Common myeloid progenitor, CD34-positive (primary cell): Measurements from ENCODE around the gene IPO9.

Source experiments
- CTCF ChIA-PET: fragments of 350-600 bp; sonication (Branson Sonifier 250); formaldehyde crosslinking; loops from one replicate; lab custom pipeline; 2021; ENCODE audit warnings: antibody characterized with exemption; lab: Charles Lee
- POLR2A ChIA-PET: fragments of 350-600 bp; sonication (Branson Sonifier 250); formaldehyde crosslinking; loops from one replicate; lab custom pipeline; 2021; ENCODE audit warnings: antibody characterized with exemption; lab: Charles Lee
- DNase-seq, 3 donors: peaks; one replicate each; pipeline versions ENCODE4 v3.0.0 to v3.0.0-alpha.2; 2013
- H3K27ac ChIP-seq, 2 experiments: 1 replicate in 1 of 2; 2 replicates in 1 of 2; pipeline ENCODE4 v1.7.0; 2013; ENCODE audit warnings: inconsistent platforms in 2 of 2, low read length in 2 of 2, mild to moderate bottlenecking in 2 of 2, low read depth in 1 of 2, moderate library complexity in 1 of 2; ENCODE audit not compliant: severe bottlenecking in 2 of 2, insufficient read depth in 1 of 2, poor library complexity in 1 of 2
- H3K27me3 ChIP-seq, 5 experiments: replicated peaks in 2 of 5; 1 replicate in 3 of 5; 2 replicates in 2 of 5; pipeline versions ENCODE4 v1.6.1 to v1.7.0; 2013; ENCODE audit warnings: low read length in 4 of 5, mild to moderate bottlenecking in 2 of 5, moderate library complexity in 2 of 5, inconsistent platforms in 1 of 5; ENCODE audit not compliant: insufficient read depth in 5 of 5, control insufficient read depth in 4 of 5
- H3K36me3 ChIP-seq, 4 experiments: 1 replicate in 2 of 4; 2 replicates in 2 of 4; pipeline versions ENCODE4 v1.6.1 to v1.7.0; 2013; ENCODE audit warnings: low read length in 3 of 4, control low read depth in 1 of 4, mild to moderate bottlenecking in 1 of 4; ENCODE audit not compliant: control insufficient read depth in 4 of 4, insufficient read depth in 4 of 4
- H3K4me1 ChIP-seq, 4 experiments: 1 replicate in 3 of 4; 2 replicates in 1 of 4; pipeline versions ENCODE4 v1.6.1 to v1.7.1; 2013; ENCODE audit warnings: low read length in 3 of 4, mild to moderate bottlenecking in 3 of 4, control low read depth in 1 of 4, inconsistent platforms in 1 of 4, moderate library complexity in 1 of 4; ENCODE audit not compliant: control insufficient read depth in 4 of 4, insufficient read depth in 4 of 4; ENCODE audit errors: control extremely low read depth in 1 of 4
- H3K4me3 ChIP-seq, 7 experiments: 1 replicate in 4 of 7; 2 replicates in 3 of 7; pipeline versions ENCODE4 v1.5.1 to v1.7.0; 2013; ENCODE audit warnings: mild to moderate bottlenecking in 7 of 7, low read length in 6 of 7, moderate library complexity in 6 of 7, inconsistent platforms in 2 of 7, low read depth in 2 of 7, control low read depth in 1 of 7; ENCODE audit not compliant: insufficient read depth in 4 of 7, control insufficient read depth in 1 of 7; ENCODE audit errors: extremely low read depth in 1 of 7
- H3K9me3 ChIP-seq, 5 experiments: 1 replicate in 4 of 5; 2 replicates in 1 of 5; pipeline versions ENCODE4 v1.6.1 to v1.7.1; 2013; ENCODE audit warnings: low read length in 4 of 5, mild to moderate bottlenecking in 2 of 5, inconsistent platforms in 1 of 5, low read depth in 1 of 5, moderate library complexity in 1 of 5; ENCODE audit not compliant: control insufficient read depth in 4 of 5, insufficient read depth in 2 of 5; ENCODE audit errors: control extremely low read depth in 1 of 5
- WGBS: methylation state at CpG from one replicate; pipeline ENCODE4 v1.1.5; 2013; ENCODE audit not compliant: insufficient coverage; 5-methylcytosine and 5-hydroxymethylcytosine counted together

The IPO9 gene

DNA sequence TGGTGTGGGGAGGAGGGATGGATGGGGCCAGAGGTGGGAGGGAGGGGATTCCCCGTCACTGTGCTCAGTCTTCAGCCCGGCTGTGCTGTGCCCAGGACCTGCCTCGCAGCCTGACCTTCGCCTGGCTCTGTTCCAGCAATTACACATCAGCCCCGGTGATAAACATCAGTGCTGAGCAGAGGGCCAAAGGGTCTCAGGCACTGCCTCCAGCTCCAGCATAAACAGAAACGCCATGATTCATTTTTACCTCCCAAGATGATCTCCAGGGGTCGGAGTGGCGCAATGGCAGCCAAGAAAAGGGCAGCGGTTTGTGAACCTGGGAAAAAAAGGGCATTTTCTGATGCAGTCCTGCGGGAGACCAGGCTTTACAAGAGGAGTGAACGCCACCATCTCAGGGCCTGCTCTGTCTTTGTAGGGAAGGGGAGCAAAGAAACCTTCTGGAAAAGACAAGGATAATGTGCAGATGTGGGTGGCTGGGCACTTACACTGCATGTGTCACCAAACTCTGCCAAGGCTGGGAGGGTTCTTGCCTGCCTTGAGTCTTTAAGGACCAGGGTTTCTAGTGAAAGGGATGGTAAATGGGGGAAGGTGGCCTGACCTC, 87.8 kb downstream of the IPO9 start:
- POLR2A ChIA-PET, result no interaction called here
- Histone ChIP-seq H3K27ac (no peak overlapping the region), H3K9me3 (no peaks in the 10 kb centered on the region), H3K4me1 (no peaks in the 10 kb centered on the region), H3K36me3 (no peaks in the 10 kb centered on the region), H3K27me3 (no peaks in the 10 kb centered on the region), H3K4me3 (no peak overlapping the region)
- WGBS, result 62% methylated on average over 8 of the region's 11 CpGs
- peak; percentile 14 to 66 (median 63) for DNase-seq
- CTCF ChIA-PET, result interaction anchor here (2.1 kb wide), 1 partner anchor 21 kb away, joined by 7 read pairs; no protein-coding TSS in a partner anchor

GRCh38 chr1:201917362-201918033, 88.5 kb downstream of the IPO9 start:
- DNase-seq, result no peak
- Histone ChIP-seq H3K4me1 (no peaks in the 10 kb centered on the region), H3K4me3 (no peak overlapping the region), H3K36me3 (no peaks in the 10 kb centered on the region), H3K9me3 (no peaks in the 10 kb centered on the region), H3K27ac (no peak overlapping the region), H3K27me3 (no peaks in the 10 kb centered on the region)
- WGBS, result 99% methylated on average over 7 of the region's 7 CpGs
- POLR2A ChIA-PET, result no interaction called here
- CTCF ChIA-PET, result interaction anchor here (1.0 to 2.1 kb wide), 2 partner anchors 21 to 44 kb away, joined by 4 to 7 read pairs; no protein-coding TSS in a partner anchor

DNA sequence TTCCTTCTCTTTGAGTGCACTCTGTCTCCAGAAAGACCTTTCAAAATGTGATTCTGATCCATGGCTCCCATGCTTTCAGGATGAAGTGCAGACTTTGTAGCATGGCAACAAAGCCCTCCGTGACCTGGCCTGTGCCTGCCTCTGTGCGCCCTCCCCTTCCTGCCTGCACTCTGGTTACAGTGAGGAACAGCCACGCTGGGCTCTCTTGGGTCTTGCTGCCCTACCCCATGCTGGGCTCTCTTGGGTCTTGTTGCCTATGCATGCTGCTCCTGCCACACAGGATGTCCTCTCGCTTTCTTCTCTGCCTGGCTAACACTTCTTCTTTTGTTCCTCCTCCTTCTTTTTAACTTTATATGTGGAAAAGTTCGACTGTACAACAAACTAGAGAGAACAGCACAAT, 89.4 kb downstream of the IPO9 start:
- CTCF ChIA-PET, result interaction anchor here (1.6 kb wide), 1 partner anchor 22 kb away, joined by 4 read pairs; no protein-coding TSS in a partner anchor
- H3K27ac ChIP-seq, result no peak overlapping the region
- POLR2A ChIA-PET, result no interaction called here

DNA sequence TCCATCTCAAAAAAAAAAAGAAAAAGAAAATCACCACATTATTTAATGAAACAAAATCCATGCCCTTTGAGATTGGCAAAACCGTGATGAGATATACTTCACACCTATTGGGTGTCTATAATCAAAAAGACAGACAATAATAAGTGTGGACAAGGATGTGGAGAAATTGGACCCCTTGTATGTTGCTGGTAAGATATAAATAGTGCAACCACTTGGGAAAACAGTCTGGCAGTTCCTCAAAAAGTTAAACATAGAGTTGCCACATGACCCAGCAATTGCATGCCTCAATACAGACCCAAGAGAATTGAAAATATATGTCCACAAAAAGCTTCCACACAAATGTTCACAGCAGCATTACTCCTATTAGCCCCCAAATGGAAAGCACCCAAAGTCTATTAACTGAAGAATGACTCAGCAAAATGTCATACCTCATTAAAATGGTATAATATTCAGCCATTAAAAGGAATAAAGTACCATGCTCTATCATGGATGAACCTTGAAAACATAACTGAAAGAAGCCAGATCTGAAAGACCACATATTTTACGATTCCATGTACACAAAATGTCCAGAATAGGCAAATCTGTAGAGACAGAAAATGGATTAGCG, 93.1 kb downstream of the IPO9 start:
- Histone ChIP-seq H3K4me3 (no peak overlapping the region), H3K36me3 (no peaks in the 10 kb centered on the region), H3K4me1 (no peaks in the 10 kb centered on the region), H3K27me3 (no peaks in the 10 kb centered on the region), H3K9me3 (no peaks in the 10 kb centered on the region), H3K27ac (no peak overlapping the region)
- peak in 1 of 3 donors; percentile 7 for DNase-seq
- CTCF ChIA-PET, result interaction anchor here (0.5 kb wide), 1 partner anchor 40 kb away, joined by 3 read pairs; no protein-coding TSS in a partner anchor
- POLR2A ChIA-PET, result no interaction called here
- no CpG with 5 or more reads among the region's 3 CpGs for WGBS

More for the DNA sequence above, 89.4 kb downstream of the IPO9 start:
- WGBS, result 98% methylated on average over 4 of the region's 5 CpGs
- H3K9me3 ChIP-seq, result no peaks in the 10 kb centered on the region
- no peaks in the 10 kb centered on the region for H3K4me1 ChIP-seq
- no peaks in the 10 kb centered on the region for H3K36me3 ChIP-seq
- H3K27me3 ChIP-seq, result no peaks in the 10 kb centered on the region
- H3K4me3 ChIP-seq, result no peak overlapping the region
- no peak for DNase-seq

- Histone ChIP-seq H3K27me3 (peaks cover 0 to 11% (median 0%) of the 10 kb centered on the region in 5 experiments), H3K27ac (no peak overlapping the region), H3K4me1 (no peaks in the 10 kb centered on the region), H3K9me3 (no peaks in the 10 kb centered on the region), H3K4me3 (no peak overlapping the region), H3K36me3 (no peaks in the 10 kb centered on the region)
- ChIA-PET POLR2A (interaction anchor here (0.6 kb wide), 1 partner anchor 1219 kb away, joined by 5 read pairs; no protein-coding TSS in a partner anchor), CTCF (interaction anchor here (0.7 to 1.6 kb wide), 2 partner anchors 13 to 21 kb away, joined by 3 to 4 read pairs; partner anchors contain the start of gene LMOD1)
- peak in 2 of 3 donors; percentile 19 to 32 for DNase-seq
- 20% methylated on average over 1 of the region's 2 CpGs for WGBS
Observed at GRCh38 chr1:201925301-201925567, 96.3 kb downstream of the IPO9 start.

- Histone ChIP-seq H3K36me3 (no peaks in the 10 kb centered on the region), H3K27ac (no peak overlapping the region), H3K4me1 (no peaks in the 10 kb centered on the region), H3K4me3 (no peak overlapping the region), H3K9me3 (no peaks in the 10 kb centered on the region), H3K27me3 (peaks cover 0 to 11% (median 0%) of the 10 kb centered on the region in 5 experiments)
- CTCF ChIA-PET, result interaction anchor here (1.2 to 1.5 kb wide), 2 partner anchors 17 to 28 kb away, joined by 3 read pairs; no protein-coding TSS in a partner anchor
- DNase-seq, result no peak
- POLR2A ChIA-PET, result interaction anchor here (0.6 kb wide), 1 partner anchor 21 kb away, joined by 3 read pairs; no protein-coding TSS in a partner anchor
- no CpG with 5 or more reads among the region's 5 CpGs for WGBS
Observed at GRCh38 chr1:201925981-201926645, 97.2 kb downstream of the IPO9 start.
